Urinary bladder (tissue), 4 donors: Measurements from ENCODE around the gene NUB1. TPM values are rescaled to one million over a fixed set of nuclear protein-coding genes. Genes with fewer than 3 reads are reported as not detected.

Experiments used
- DNase-seq: peaks from one replicate; pipeline ENCODE4 v3.0.0-alpha.2; 2015; ENCODE audit errors: extremely low spot score
- H3K27ac ChIP-seq: one replicate; pipeline ENCODE4 v1.5.1; 2013; ENCODE audit warnings: low read depth, mild to moderate bottlenecking, moderate library complexity
- H3K36me3 ChIP-seq: one replicate; pipeline ENCODE4 v1.6.1; 2013; ENCODE audit warnings: mild to moderate bottlenecking, moderate library complexity; ENCODE audit not compliant: insufficient read depth
- H3K4me1 ChIP-seq: one replicate; pipeline ENCODE4 v1.6.1; 2013; ENCODE audit warnings: mild to moderate bottlenecking, moderate library complexity; ENCODE audit not compliant: insufficient read depth
- H3K4me3 ChIP-seq: one replicate; pipeline ENCODE4 v1.5.1; 2013; ENCODE audit warnings: low read depth, low read length
- WGBS: extraction: QIAGEN DNeasy Blood & Tissue Kit; methylation state at CpG from one replicate; pipeline ENCODE4 v1.1.7; 2013; 5-methylcytosine and 5-hydroxymethylcytosine counted together
- polyA plus RNA-seq: library from polyadenylated mRNA; stranded (reverse); fragments of 200-250 nt; gene quantifications from one replicate; pipeline ENCODE4 v1.2.3, GENCODE V29; 2013
- total RNA-seq: library from RNA; depleted of rRNA; stranded (reverse); fragments of >200 nt; gene quantifications from one replicate; pipeline ENCODE4 v1.2.3, GENCODE V29; 2014
- donor health status: healthy with polysubstance abuse.
- donor health status: healthy.

NUB1 gene
- total and polyA plus RNA-seq, 2 donors = 41.4 to 45.6 TPM

DNA sequence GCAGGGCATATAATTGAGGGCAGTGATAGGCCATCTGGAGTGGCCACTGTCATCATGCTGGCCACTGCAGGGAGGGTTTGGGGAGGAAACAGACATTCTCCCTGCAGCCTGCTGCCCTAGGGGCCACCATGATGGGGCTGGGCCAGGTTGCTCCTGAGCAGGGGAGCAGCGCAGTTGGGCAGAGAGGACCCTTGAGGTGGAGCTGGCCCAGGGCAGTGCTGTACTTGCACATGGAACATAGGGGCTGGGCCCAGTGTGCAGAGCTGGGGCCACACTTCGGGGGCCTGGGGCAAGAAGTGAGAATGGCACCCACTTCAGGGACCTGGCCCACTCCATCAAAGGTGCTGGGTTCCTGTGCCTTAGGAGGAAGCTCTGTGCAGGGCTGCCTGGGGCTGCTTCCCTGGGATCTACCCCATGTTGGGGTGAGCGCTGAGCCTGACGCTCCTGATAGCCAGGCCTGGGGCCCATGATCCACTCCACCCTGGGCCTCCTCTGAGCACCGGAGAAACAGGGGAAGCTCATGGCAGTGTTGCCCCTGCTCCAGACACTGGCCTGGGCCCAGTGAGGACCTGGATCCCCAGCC, 21.3 kb upstream of the NUB1 start:
- Histone ChIP-seq H3K27ac (no peak overlapping the region), H3K4me1 (no peaks in the 10 kb centered on the region), H3K4me3 (no peak overlapping the region), H3K36me3 (no peaks in the 10 kb centered on the region)
- DNase-seq = no peak
- WGBS = 87% methylated on average over 5 of the region's 5 CpGs

DNA sequence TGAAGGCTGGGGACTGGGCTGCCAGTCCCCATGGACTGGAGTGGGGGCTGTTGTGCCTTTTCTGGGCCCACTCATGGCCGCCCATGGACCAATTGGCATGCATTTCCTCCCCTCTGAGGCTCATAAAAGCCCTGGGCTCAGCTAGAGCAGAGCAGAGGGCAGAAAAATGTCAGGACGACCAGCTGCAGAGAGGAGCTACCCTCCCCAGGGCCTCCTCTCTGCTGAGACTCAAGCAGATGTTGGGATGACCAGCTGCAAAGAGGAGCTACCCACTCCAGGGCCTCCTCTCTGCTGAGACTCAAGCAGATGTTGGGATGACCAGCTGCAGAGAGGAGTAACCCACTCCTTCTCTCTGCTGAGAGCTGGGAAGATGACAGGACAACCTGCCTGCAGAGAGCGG, 20.3 kb upstream of the NUB1 start:
- Histone ChIP-seq H3K4me1 (no peaks in the 10 kb centered on the region), H3K27ac (no peak overlapping the region), H3K4me3 (no peak overlapping the region), H3K36me3 (no peaks in the 10 kb centered on the region)
- WGBS = 73% methylated on average over 3 of the region's 3 CpGs
- no peak for DNase-seq

DNA sequence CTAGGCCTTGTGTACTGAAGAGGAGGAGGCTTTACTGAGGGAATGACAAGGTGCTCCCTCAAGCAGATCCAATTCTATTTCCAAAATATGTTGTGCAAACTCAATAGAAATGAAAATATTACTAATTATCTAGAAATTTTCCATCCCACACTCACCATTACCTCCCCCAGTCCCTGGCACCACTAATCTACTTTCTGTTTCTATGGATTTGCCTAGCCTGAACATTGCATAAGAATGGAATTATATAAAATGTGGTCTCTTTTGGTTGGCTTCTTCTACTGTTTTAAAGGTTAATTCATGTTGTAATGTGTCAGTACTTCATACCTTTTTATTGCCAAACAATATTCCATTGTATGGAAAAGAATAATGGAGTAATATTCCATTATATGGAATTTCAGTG, 18.7 kb upstream of the NUB1 start:
- DNase-seq = no peak

DNA sequence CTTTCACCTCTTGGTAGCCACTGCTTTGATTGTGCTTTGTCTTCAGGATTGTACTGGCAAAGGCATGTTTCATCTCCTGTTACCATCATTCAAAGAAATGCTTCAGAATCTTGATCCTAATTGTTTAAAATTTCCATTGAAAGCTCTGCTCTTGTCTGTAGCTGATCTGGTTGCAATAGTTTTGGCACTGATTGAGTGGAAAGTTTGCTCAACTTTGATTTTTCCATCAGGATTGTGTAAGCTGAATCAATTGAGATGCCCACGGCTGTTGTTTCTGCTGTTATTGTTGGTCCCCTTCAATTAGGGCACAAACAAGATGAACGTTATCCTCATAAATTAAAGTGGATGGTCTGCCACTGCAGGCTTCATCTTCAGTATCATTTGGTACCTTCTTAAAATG, 14.6 kb upstream of the NUB1 start:
- H3K27ac ChIP-seq = no peak overlapping the region

More for the DNA sequence above, 18.7 kb upstream of the NUB1 start:
- Histone ChIP-seq H3K4me3 (no peak overlapping the region), H3K27ac (no peak overlapping the region), H3K36me3 (no peaks in the 10 kb centered on the region), H3K4me1 (no peaks in the 10 kb centered on the region)

DNA sequence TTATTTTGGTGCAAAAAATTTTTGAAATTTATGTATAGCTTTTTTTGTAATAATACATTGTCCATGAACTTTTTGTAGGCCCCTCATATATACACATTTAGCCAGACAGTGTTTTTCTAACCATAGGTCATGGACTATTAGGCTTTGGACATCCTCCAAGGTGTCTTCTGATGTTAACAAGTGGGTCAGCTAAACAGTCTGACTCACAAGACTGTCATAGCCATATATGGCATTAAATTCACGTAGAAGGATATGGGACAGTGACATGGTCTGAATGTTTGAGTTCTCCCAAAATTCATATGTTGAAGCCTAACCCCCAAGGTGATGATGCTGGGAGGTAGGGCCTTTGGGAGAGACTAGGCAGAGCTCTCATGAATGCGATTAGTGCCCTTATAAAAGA, 14.0 kb upstream of the NUB1 start:
- no peak for DNase-seq
- WGBS = 56% methylated on average over 2 of the region's 2 CpGs
- H3K36me3 ChIP-seq = no peaks in the 10 kb centered on the region
- H3K4me1 ChIP-seq = no peaks in the 10 kb centered on the region
- no peak overlapping the region for H3K27ac ChIP-seq
- no peak overlapping the region for H3K4me3 ChIP-seq

More for the DNA sequence above, 14.6 kb upstream of the NUB1 start:
- Histone ChIP-seq H3K36me3 (no peaks in the 10 kb centered on the region), H3K4me3 (no peak overlapping the region), H3K4me1 (no peaks in the 10 kb centered on the region)
- DNase-seq = no peak
- WGBS = 89% methylated on average over 2 of the region's 2 CpGs

DNA sequence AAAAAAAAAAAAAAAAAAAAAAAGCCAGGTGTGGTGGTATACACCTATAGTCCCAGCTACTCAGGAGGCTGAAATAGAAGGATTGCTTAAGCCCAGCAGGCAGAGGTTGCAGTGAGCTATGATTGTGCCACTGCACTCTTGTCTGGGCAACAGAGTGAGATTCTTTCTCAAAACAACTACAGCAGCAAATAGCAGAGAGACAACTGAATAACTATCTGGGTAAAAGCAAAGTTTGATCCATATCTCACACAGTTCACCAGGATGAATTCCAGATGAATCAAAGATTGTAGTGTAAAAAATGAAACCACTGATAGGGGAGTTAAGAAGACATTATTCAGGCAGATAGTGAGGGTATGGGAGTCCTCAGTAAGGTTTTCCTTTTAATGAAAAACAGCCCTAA, 11.4 kb upstream of the NUB1 start:
- Histone ChIP-seq H3K27ac (no peak overlapping the region), H3K4me3 (no peak overlapping the region), H3K4me1 (no peaks in the 10 kb centered on the region), H3K36me3 (no peaks in the 10 kb centered on the region)
- DNase-seq = no peak

DNA sequence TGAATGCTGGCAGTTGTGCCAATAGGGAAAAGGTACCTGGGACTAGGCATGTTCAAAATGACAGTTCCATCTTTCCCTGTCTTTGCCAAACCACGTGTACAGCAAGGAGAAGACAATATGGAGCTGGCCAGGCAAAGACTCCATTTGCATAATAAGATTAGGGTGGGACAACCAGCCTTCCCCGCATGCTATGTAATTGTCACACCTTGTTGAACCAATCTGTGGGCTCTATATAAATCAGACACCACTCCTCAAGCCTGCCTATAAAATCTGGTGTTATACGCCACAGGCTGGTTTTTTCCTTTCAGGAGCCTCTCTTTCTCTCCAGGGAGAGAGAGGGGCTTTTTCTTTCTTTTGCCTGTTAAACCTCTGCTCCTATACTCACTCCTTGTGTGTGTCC, 11.0 kb upstream of the NUB1 start:
- WGBS = 52% methylated on average over 3 of the region's 3 CpGs
- Histone ChIP-seq H3K36me3 (no peaks in the 10 kb centered on the region), H3K4me1 (no peaks in the 10 kb centered on the region), H3K4me3 (no peak overlapping the region), H3K27ac (no peak overlapping the region)
- no peak for DNase-seq

DNA sequence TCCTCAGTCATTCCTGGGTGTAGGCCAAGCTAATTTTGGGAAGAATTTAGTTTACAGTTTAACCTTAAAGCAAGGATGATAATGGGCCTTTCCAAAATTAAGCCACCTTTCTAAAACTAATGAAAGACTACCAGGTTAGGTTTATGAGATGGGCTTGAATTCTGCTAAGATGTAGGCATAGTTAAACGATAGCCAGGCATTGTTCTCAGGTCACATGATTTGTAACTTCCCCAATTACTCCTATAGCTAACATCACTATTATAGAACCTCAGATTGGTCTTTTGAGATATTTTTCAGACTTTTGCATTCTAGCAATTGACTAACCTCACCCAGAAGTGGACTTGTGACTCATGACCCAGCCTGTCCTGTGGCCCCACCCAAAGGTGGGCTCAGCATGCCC, 7.0 kb upstream of the NUB1 start:
- no peaks in the 10 kb centered on the region for H3K4me1 ChIP-seq
- no peak for DNase-seq
- no peaks in the 10 kb centered on the region for H3K36me3 ChIP-seq
- 54% methylated on average over 1 of the region's 1 CpG for WGBS
- no peak overlapping the region for H3K4me3 ChIP-seq
- H3K27ac ChIP-seq = no peak overlapping the region

DNA sequence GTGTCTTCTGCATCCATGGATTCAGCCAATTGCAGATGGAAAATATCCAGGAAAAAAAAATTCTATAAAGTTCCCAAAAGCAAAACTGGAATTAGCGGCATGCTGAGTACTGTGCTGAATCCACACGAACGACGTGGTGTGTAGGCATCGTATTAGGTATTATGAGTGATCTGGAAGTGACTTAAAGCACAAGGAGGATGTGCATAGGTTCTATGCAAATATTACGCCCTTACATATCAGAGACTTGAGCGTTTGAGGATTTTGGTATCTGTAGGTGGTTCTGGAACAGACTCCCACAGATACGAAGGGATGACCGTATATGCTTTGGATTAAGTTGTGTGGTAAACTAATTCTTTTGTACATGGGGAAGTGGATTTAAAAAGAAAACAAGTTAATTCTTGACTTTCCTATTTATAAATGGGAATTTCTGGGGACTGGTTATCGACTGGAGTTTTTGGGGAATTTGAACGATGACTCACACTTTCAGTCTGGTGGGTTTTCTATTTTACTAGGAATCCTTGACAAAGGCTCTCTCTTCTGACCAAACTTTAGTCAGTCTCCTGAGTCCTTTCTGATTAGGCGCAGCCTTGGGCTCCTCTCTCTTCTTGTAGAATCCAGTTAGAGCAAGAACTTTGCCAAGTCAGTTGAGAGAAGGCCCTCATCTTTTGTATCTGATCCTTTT, 5.4 kb upstream of the NUB1 start:
- Histone ChIP-seq H3K4me3 (no peak overlapping the region), H3K4me1 (no peaks in the 10 kb centered on the region), H3K27ac (no peak overlapping the region), H3K36me3 (no peaks in the 10 kb centered on the region)
- no peak for DNase-seq
- 82% methylated on average over 12 of the region's 12 CpGs for WGBS

DNA sequence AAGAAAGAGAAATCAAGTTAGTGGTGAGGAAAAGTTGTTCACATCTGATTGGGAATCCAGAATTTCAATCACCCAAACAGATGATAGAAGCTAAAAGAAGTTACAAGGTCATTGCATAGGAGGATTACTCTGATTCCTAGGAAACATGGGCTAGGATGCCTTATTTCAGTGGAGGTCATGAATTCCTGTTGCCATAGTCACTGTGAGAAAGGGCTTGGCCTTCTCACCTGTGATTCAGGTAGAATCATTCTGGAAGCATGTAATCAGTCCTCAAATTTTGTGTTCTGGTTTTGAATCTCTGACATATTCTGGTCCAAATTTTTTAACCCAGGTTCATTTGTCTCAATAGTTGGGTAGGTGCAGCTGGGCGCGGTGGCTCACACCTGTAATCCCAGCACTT, 4.3 kb upstream of the NUB1 start:
- Histone ChIP-seq H3K4me1 (no peaks in the 10 kb centered on the region), H3K27ac (no peak overlapping the region), H3K36me3 (no peaks in the 10 kb centered on the region), H3K4me3 (no peak overlapping the region)
- WGBS = 99% methylated on average over 2 of the region's 2 CpGs
- no peak for DNase-seq

DNA sequence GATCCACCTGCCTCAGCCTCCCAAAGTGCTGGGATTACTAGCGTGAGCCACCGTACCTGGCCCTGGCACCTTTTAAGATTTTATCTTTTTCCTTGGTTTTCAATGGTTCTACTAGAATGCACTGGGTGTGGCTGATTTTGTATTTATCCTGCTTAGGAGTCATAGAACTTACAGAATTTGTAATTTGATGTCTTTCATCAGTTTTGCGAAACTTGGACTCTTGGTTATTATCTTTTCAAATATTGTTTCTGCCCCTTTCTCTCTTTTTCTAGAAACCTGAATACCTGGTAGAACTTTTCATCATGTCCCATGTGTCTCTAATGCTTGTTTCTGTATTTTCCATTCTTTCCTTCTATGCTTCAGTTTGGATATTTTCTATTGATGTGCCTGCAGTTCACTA, 2.8 kb upstream of the NUB1 start:
- no peak for DNase-seq
- Histone ChIP-seq H3K4me3 (no peak overlapping the region), H3K27ac (no peak overlapping the region), H3K4me1 (no peaks in the 10 kb centered on the region), H3K36me3 (no peaks in the 10 kb centered on the region)
- WGBS = 98% methylated on average over 3 of the region's 3 CpGs

DNA sequence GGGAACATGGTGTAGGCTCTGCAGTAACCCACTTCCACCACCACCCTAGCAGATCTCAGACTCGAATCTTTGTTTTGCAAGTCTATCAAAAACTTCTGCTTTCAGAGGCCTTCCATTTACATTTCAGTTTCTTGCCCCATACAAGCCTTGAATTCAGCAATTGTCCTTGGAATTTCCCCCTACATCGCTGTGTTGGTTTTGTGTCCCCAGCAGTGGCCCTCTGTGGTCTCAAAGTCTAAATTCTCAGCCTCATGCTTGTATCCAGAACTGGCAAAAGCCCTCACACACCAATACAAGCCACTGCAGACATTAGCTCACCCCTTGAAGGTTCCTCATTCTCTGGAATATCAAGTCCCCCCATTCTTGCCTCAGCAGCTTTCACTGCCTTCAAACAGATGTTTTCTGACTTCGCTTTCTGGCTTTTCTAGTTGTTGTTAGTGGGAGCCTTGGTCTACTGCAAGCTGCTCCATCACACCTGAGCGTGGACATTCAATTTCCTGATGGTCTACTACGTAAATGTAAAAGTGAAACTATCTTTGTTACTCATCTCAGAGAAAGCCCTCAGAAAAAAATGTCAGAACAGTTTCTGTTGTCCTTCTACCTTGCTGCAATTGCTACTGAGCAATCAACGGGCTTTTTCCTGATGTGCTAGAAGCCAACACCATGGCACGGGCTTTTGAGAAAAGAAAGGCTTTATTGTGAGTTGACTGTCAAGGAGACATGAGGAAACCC, 1.8 kb upstream of the NUB1 start:
- Histone ChIP-seq H3K36me3 (no peaks in the 10 kb centered on the region), H3K4me3 (no peak overlapping the region), H3K4me1 (no peaks in the 10 kb centered on the region), H3K27ac (no peak overlapping the region)
- no peak for DNase-seq
- WGBS = 73% methylated on average over 7 of the region's 7 CpGs

DNA sequence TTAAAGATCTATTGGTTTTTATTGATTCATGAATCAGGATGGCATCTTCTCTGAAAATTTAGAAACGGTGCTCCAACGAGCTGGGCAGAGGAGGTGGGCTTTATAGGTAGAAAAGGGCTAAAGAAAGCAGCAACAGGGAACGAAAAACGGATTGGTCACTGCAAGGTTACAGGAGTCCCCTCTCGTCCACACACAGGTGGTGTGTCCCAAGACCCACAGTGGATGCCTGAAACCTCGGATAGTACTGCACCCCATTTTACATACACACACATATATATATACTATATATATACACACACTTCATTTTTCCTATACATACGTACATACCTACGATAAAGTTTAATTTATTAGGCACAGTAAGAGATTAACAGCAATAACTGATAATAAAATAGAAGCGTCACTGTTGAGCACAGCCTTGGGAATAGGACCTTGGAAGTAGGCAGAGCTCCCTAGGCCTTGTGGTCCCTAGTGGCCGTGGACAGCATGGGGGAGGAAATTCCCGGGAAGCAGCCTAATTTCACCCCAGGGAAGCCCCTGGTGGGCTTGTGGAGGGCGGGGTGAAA, 737 bp upstream of the NUB1 start:
- no peak for DNase-seq
- Histone ChIP-seq H3K27ac (peak overlapping the region; percentile 67), H3K4me3 (no peak overlapping the region), H3K4me1 (no peaks in the 10 kb centered on the region), H3K36me3 (no peaks in the 10 kb centered on the region)
- 49% methylated on average over 12 of the region's 12 CpGs for WGBS

DNA sequence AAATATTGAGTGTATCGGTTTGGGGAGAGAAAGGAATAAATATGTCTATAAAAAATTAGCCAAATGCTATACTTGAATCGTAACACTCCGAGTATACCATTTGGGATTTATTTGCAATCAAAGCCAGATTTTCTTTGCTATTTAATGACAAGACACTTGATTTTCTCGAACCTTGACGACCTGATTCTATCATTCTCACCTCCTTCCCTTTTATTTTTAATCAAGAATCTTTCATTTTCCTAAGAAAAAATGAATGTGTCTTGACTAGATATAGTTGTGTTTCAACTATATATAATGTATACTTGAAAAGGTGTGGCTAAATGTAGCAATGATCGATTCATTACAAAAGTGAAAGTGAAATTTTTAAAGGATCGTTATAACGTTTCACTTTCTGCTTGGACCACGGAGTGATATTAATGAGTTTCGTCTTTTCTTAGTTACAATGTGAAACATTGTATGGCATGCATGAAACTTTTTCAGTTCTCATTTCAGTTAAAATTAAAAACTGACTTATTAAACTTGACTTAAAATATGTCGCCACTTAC, 562 bp downstream of the NUB1 start:
- no peak for DNase-seq
- peak overlapping the region; percentile 98 for H3K4me3 ChIP-seq
- no peaks in the 10 kb centered on the region for H3K4me1 ChIP-seq
- WGBS = 9% methylated on average over 11 of the region's 11 CpGs
- H3K36me3 ChIP-seq = no peaks in the 10 kb centered on the region
- peak overlapping the region; percentile 92 for H3K27ac ChIP-seq
